Liver (tissue), 9 donors: ENCODE results near the gene RNGTT. TPM values are rescaled to one million over a fixed set of nuclear protein-coding genes. Genes with fewer than 3 reads are reported as not detected.

ENCODE experiments used
- DNase-seq: peaks from one replicate; pipeline ENCODE4 v3.0.0-alpha.2; 2017; ENCODE audit warnings: low spot score
- H3K27ac ChIP-seq, 2 donors: one replicate each; pipeline ENCODE4 v1.7.0; 2013; ENCODE audit warnings: inconsistent platforms in 2 of 2, low read length in 2 of 2, control low read depth in 1 of 2, low read depth in 1 of 2, mild to moderate bottlenecking in 1 of 2
- H3K27me3 ChIP-seq, 4 donors: one replicate each; pipeline versions ENCODE4 v1.6.1 to v1.7.0; 2013; ENCODE audit warnings: low read length in 3 of 4, inconsistent platforms in 1 of 4, mild to moderate bottlenecking in 1 of 4, moderate library complexity in 1 of 4; ENCODE audit not compliant: control insufficient read depth in 4 of 4, insufficient read depth in 4 of 4
- H3K36me3 ChIP-seq, 4 donors: one replicate each; pipeline versions ENCODE4 v1.6.1 to v1.7.0; 2013; ENCODE audit warnings: low read length in 3 of 4, mild to moderate bottlenecking in 3 of 4, low read depth in 1 of 4, moderate library complexity in 1 of 4; ENCODE audit not compliant: control insufficient read depth in 4 of 4, insufficient read depth in 3 of 4
- H3K4me1 ChIP-seq, 4 donors: one replicate each; pipeline versions ENCODE4 v1.6.1 to v1.7.0; 2013; ENCODE audit warnings: low read length in 3 of 4, mild to moderate bottlenecking in 3 of 4, moderate library complexity in 1 of 4; ENCODE audit not compliant: control insufficient read depth in 4 of 4, insufficient read depth in 4 of 4
- H3K4me3 ChIP-seq, 3 donors: one replicate each; pipeline versions ENCODE4 v1.6.1 to v1.7.0; 2013; ENCODE audit warnings: low read length in 3 of 3, control low read depth in 1 of 3, low read depth in 1 of 3, mild to moderate bottlenecking in 1 of 3
- H3K9ac ChIP-seq, 2 donors: one replicate each; pipeline ENCODE4 v1.7.0; 2013; ENCODE audit warnings: low read length in 2 of 2, mild to moderate bottlenecking in 2 of 2, moderate library complexity in 2 of 2, control low read depth in 1 of 2, low read depth in 1 of 2
- H3K9me3 ChIP-seq, 4 donors: one replicate each; pipeline versions ENCODE4 v1.6.1 to v1.7.0; 2013; ENCODE audit warnings: low read length in 3 of 4; ENCODE audit not compliant: control insufficient read depth in 4 of 4
- EGR1 ChIP-seq, 2 donors: IDR thresholded peaks; 2 replicates each; pipeline ENCODE4 v1.6.1; 2016 to 2018; ENCODE audit warnings: antibody characterized with exemption in 2 of 2, low read depth in 2 of 2
- FOXA1 ChIP-seq: IDR thresholded peaks from 2 replicates; pipeline ENCODE4 v1.6.1; 2016; ENCODE audit warnings: antibody characterized with exemption
- HNF4A ChIP-seq, 2 donors: conservative IDR thresholded peaks; 2 replicates each; pipeline ENCODE4 v1.6.1; 2016; ENCODE audit warnings: antibody characterized with exemption in 2 of 2, mild to moderate bottlenecking in 2 of 2
- HNF4G ChIP-seq: IDR thresholded peaks from 2 replicates; pipeline ENCODE4 v1.6.1; 2016; ENCODE audit warnings: antibody characterized with exemption
- JUND ChIP-seq, 2 donors: IDR thresholded peaks; 2 replicates each; pipeline ENCODE4 v1.6.1; 2016; ENCODE audit warnings: antibody characterized with exemption in 2 of 2
- RAD21 ChIP-seq, 2 donors: IDR thresholded peaks; 2 replicates each; pipeline ENCODE4 v1.6.1; 2016; ENCODE audit warnings: antibody characterized with exemption in 2 of 2, mild to moderate bottlenecking in 2 of 2
- RXRA ChIP-seq, 2 donors: IDR thresholded peaks; 2 replicates each; pipeline ENCODE4 v1.6.1; 2017 to 2018; ENCODE audit warnings: antibody characterized with exemption in 2 of 2, mild to moderate bottlenecking in 1 of 2
- SP1 ChIP-seq: IDR thresholded peaks from 2 replicates; pipeline ENCODE4 v1.6.1; 2018; ENCODE audit warnings: antibody characterized with exemption, mild to moderate bottlenecking
- TAF1 ChIP-seq: conservative IDR thresholded peaks from 2 replicates; pipeline ENCODE4 v1.6.1; 2016; ENCODE audit warnings: antibody characterized with exemption, mild to moderate bottlenecking
- YY1 ChIP-seq: IDR thresholded peaks from 2 replicates; pipeline ENCODE4 v1.6.1; 2016; ENCODE audit warnings: antibody characterized with exemption, mild to moderate bottlenecking
- WGBS: extraction: QIAGEN DNeasy Blood & Tissue Kit; methylation state at CpG from one replicate; pipeline ENCODE4 v1.1.7; 2013; 5-methylcytosine and 5-hydroxymethylcytosine counted together
- polyA plus RNA-seq, 2 donors: library from polyadenylated mRNA; stranded (reverse) in 1 of 2; unstranded in 1 of 2; fragments of 200-250 nt in 1 of 2; fragments of >200 nt in 1 of 2; fragmentation: Nextera tagmentation in 1 of 2; extraction: Ambion mirVana in 1 of 2; gene quantifications; one replicate each; pipeline versions ENCODE4 v1.2.1 to v1.2.3, GENCODE V29; 2013 to 2015
- total RNA-seq, 2 donors: library from RNA; depleted of rRNA; stranded (reverse); fragments of >200 nt; gene quantifications; one replicate each; pipeline ENCODE4 v1.2.3, GENCODE V29; 2014
- TF ChIP-seq, protein P1 (sequence below): IDR thresholded peaks from 2 replicates; pipeline ENCODE4 v1.6.1; 2016; ENCODE audit warnings: antibody characterized with exemption, mild to moderate bottlenecking
- TF ChIP-seq, protein P2 (sequence below): IDR thresholded peaks from 2 replicates; pipeline ENCODE4 v1.6.1; 2016; ENCODE audit warnings: antibody characterized with exemption
- TF ChIP-seq, protein P3 (sequence below): IDR thresholded peaks from 2 replicates; pipeline ENCODE4 v1.6.1; 2016; ENCODE audit warnings: antibody characterized with exemption
- TF ChIP-seq, protein P4 (sequence below): fragments of 150-350 bp; IDR thresholded peaks from 2 replicates; pipeline ENCODE4 v1.5.1; 2017; ENCODE audit warnings: improper control_type of control experiment, low read depth, low read length; ENCODE audit not compliant: missing input control
- donor health status: healthy.
- donor health status: healthy.
- donor health status: healthy.
- donor health status: healthy.
- donor health status: healthy.

Gene RNGTT
- total and polyA plus RNA-seq, 4 donors, result 4.1 to 20.8 (median 7.2) TPM

DNA sequence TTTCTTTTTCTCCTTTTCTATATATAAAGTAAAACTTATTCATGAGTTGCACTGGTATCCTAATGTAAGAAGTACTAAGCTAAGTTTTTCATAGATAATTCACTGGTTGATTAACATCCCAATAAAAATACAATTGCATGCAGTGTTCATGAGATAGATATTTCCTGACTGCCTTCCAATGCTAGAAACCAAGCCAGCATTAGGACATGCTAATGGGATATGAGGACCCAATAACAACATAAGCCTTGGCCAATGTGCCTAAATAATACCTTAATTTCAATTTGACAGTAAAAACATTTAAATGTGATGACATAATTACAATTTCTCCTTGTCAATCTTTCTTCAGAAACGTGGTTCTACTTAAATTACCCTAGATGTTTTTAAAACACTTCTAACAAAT lies 152.7 kb downstream of the RNGTT start:
- Histone ChIP-seq H3K9ac (no peak overlapping the region), H3K27ac (no peak overlapping the region), H3K9me3 (peaks cover 0 to 6% (median 1%) of the 10 kb centered on the region in 4 donors), H3K36me3 (no peaks in the 10 kb centered on the region), H3K4me1 (peaks cover 2 to 15% (median 4%) of the 10 kb centered on the region in 4 donors), H3K4me3 (no peak overlapping the region), H3K27me3 (no peaks in the 10 kb centered on the region)
- no peak for DNase-seq
- WGBS, result 79% methylated on average over 1 of the region's 1 CpG
- no peak for TF ChIP-seq HNF4A (conservative IDR thresholded peaks at IDR 0.05)
- TF ChIP-seq RAD21 (IDR thresholded peaks at IDR 0.05), result no peak
- TF ChIP-seq, protein P1, sequence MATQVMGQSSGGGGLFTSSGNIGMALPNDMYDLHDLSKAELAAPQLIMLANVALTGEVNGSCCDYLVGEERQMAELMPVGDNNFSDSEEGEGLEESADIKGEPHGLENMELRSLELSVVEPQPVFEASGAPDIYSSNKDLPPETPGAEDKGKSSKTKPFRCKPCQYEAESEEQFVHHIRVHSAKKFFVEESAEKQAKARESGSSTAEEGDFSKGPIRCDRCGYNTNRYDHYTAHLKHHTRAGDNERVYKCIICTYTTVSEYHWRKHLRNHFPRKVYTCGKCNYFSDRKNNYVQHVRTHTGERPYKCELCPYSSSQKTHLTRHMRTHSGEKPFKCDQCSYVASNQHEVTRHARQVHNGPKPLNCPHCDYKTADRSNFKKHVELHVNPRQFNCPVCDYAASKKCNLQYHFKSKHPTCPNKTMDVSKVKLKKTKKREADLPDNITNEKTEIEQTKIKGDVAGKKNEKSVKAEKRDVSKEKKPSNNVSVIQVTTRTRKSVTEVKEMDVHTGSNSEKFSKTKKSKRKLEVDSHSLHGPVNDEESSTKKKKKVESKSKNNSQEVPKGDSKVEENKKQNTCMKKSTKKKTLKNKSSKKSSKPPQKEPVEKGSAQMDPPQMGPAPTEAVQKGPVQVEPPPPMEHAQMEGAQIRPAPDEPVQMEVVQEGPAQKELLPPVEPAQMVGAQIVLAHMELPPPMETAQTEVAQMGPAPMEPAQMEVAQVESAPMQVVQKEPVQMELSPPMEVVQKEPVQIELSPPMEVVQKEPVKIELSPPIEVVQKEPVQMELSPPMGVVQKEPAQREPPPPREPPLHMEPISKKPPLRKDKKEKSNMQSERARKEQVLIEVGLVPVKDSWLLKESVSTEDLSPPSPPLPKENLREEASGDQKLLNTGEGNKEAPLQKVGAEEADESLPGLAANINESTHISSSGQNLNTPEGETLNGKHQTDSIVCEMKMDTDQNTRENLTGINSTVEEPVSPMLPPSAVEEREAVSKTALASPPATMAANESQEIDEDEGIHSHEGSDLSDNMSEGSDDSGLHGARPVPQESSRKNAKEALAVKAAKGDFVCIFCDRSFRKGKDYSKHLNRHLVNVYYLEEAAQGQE, result no peak
- TF ChIP-seq, protein P2, sequence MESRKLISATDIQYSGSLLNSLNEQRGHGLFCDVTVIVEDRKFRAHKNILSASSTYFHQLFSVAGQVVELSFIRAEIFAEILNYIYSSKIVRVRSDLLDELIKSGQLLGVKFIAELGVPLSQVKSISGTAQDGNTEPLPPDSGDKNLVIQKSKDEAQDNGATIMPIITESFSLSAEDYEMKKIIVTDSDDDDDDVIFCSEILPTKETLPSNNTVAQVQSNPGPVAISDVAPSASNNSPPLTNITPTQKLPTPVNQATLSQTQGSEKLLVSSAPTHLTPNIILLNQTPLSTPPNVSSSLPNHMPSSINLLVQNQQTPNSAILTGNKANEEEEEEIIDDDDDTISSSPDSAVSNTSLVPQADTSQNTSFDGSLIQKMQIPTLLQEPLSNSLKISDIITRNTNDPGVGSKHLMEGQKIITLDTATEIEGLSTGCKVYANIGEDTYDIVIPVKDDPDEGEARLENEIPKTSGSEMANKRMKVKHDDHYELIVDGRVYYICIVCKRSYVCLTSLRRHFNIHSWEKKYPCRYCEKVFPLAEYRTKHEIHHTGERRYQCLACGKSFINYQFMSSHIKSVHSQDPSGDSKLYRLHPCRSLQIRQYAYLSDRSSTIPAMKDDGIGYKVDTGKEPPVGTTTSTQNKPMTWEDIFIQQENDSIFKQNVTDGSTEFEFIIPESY, result no peak
- no peak for TF ChIP-seq SP1
- TF ChIP-seq TAF1, result no peak
- TF ChIP-seq, protein P3, sequence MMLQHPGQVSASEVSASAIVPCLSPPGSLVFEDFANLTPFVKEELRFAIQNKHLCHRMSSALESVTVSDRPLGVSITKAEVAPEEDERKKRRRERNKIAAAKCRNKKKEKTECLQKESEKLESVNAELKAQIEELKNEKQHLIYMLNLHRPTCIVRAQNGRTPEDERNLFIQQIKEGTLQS, result no peak
- no peak for TF ChIP-seq RXRA (IDR thresholded peaks at IDR 0.05)
- TF ChIP-seq JUND (IDR thresholded peaks at IDR 0.05), result no peak
- TF ChIP-seq, protein P4, sequence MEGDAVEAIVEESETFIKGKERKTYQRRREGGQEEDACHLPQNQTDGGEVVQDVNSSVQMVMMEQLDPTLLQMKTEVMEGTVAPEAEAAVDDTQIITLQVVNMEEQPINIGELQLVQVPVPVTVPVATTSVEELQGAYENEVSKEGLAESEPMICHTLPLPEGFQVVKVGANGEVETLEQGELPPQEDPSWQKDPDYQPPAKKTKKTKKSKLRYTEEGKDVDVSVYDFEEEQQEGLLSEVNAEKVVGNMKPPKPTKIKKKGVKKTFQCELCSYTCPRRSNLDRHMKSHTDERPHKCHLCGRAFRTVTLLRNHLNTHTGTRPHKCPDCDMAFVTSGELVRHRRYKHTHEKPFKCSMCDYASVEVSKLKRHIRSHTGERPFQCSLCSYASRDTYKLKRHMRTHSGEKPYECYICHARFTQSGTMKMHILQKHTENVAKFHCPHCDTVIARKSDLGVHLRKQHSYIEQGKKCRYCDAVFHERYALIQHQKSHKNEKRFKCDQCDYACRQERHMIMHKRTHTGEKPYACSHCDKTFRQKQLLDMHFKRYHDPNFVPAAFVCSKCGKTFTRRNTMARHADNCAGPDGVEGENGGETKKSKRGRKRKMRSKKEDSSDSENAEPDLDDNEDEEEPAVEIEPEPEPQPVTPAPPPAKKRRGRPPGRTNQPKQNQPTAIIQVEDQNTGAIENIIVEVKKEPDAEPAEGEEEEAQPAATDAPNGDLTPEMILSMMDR, result no peak
- no peak for TF ChIP-seq EGR1 (IDR thresholded peaks at IDR 0.05; ENCODE audit: low read depth in 2 of 2)
- no peak for TF ChIP-seq FOXA1

DNA sequence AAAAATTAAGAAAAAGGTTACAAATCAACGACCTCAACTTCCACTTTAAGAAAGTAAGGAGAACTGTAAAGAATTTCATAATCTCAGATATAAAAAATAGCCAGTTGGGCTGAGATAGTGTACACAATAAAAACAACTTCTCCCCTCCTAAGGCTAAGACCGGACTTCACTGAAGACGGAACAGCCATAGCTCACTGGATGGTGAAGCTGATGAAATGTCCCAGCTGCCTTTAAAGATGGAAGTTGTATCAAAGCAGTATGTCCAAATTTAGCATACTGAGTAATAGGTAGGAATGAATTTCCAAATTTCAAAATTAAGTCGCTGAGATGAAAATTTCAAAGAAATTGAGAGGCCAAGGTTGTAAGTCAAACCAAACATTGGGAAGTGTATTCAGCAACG lies 153.3 kb downstream of the RNGTT start:
- H3K4me1 ChIP-seq, result peaks cover under 1 to 8% (median 2%) of the 10 kb centered on the region in 4 donors
- no peaks in the 10 kb centered on the region for H3K27me3 ChIP-seq
- no peak for DNase-seq
- no peak overlapping the region for H3K27ac ChIP-seq
- 94% methylated on average over 5 of the region's 5 CpGs for WGBS
- H3K4me3 ChIP-seq, result no peak overlapping the region
- no peak overlapping the region for H3K9ac ChIP-seq
- peaks cover 0 to 6% (median 1%) of the 10 kb centered on the region in 4 donors for H3K9me3 ChIP-seq
- no peaks in the 10 kb centered on the region for H3K36me3 ChIP-seq
- TF ChIP-seq, protein P4, result no peak
- TF ChIP-seq EGR1 (IDR thresholded peaks at IDR 0.05; ENCODE audit: low read depth in 2 of 2) (no peak), SP1 (no peak), HNF4G (no peak), RXRA (IDR thresholded peaks at IDR 0.05) (no peak), TAF1 (no peak), YY1 (no peak), HNF4A (conservative IDR thresholded peaks at IDR 0.05) (no peak), FOXA1 (no peak)
- TF ChIP-seq, protein P1, result no peak
- TF ChIP-seq, protein P2, result no peak
- TF ChIP-seq, protein P3, result no peak
